Liver (tissue), 3 donors: ENCODE measurements around the gene CSTPP1.

ENCODE experiments used
- GABPA ChIP-seq, 2 donors: IDR thresholded peaks in 1 of 2; conservative IDR thresholded peaks in 1 of 2; 2 replicates each; pipeline ENCODE4 v1.6.1; 2016; ENCODE audit warnings: antibody characterized with exemption in 2 of 2, mild to moderate bottlenecking in 1 of 2, moderate library complexity in 1 of 2
- HNF4A ChIP-seq, 2 donors: conservative IDR thresholded peaks; 2 replicates each; pipeline ENCODE4 v1.6.1; 2016; ENCODE audit warnings: antibody characterized with exemption in 2 of 2, mild to moderate bottlenecking in 2 of 2
- HNF4G ChIP-seq: IDR thresholded peaks from 2 replicates; pipeline ENCODE4 v1.6.1; 2016; ENCODE audit warnings: antibody characterized with exemption
- RAD21 ChIP-seq, 2 donors: IDR thresholded peaks; 2 replicates each; pipeline ENCODE4 v1.6.1; 2016; ENCODE audit warnings: antibody characterized with exemption in 2 of 2, mild to moderate bottlenecking in 2 of 2
- SP1 ChIP-seq: IDR thresholded peaks from 2 replicates; pipeline ENCODE4 v1.6.1; 2018; ENCODE audit warnings: antibody characterized with exemption, mild to moderate bottlenecking
- TAF1 ChIP-seq: conservative IDR thresholded peaks from 2 replicates; pipeline ENCODE4 v1.6.1; 2016; ENCODE audit warnings: antibody characterized with exemption, mild to moderate bottlenecking
- YY1 ChIP-seq: IDR thresholded peaks from 2 replicates; pipeline ENCODE4 v1.6.1; 2016; ENCODE audit warnings: antibody characterized with exemption, mild to moderate bottlenecking
- TF ChIP-seq, protein P1 (sequence below): fragments of 150-350 bp; IDR thresholded peaks from 2 replicates; pipeline ENCODE4 v1.5.1; 2017; ENCODE audit warnings: improper control_type of control experiment, low read depth, low read length; ENCODE audit not compliant: missing input control
- TF ChIP-seq, protein P2 (sequence below): IDR thresholded peaks from 2 replicates; pipeline ENCODE4 v1.6.1; 2016; ENCODE audit warnings: antibody characterized with exemption
- TF ChIP-seq, protein P3 (sequence below): IDR thresholded peaks from 2 replicates; pipeline ENCODE4 v1.6.1; 2016; ENCODE audit warnings: antibody characterized with exemption
- TF ChIP-seq, protein P4 (sequence below): IDR thresholded peaks from 2 replicates; pipeline ENCODE4 v1.6.1; 2016; ENCODE audit warnings: antibody characterized with exemption, mild to moderate bottlenecking
- donor health status: healthy.
- donor health status: healthy.

DNA sequence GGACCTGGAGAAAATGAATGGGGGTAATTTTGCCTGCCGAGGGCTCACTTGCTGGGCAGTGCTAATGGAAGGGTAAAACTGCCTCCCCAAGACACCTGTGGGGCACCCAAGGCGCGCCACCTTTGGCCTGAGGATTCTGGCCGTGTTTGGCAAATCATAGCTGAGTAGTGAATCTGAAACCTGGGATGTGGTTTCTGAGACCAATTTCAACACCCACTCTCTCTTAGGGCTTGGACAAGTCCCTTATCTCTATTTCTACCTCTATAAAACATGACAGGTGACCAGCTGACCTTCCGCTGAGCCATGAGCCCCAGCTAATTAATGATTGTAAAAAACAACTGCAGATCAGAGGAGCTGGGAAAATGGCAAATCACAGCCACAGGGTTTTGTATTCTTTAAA, 251.2 kb downstream of the CSTPP1 start:
- TF ChIP-seq, protein P1, sequence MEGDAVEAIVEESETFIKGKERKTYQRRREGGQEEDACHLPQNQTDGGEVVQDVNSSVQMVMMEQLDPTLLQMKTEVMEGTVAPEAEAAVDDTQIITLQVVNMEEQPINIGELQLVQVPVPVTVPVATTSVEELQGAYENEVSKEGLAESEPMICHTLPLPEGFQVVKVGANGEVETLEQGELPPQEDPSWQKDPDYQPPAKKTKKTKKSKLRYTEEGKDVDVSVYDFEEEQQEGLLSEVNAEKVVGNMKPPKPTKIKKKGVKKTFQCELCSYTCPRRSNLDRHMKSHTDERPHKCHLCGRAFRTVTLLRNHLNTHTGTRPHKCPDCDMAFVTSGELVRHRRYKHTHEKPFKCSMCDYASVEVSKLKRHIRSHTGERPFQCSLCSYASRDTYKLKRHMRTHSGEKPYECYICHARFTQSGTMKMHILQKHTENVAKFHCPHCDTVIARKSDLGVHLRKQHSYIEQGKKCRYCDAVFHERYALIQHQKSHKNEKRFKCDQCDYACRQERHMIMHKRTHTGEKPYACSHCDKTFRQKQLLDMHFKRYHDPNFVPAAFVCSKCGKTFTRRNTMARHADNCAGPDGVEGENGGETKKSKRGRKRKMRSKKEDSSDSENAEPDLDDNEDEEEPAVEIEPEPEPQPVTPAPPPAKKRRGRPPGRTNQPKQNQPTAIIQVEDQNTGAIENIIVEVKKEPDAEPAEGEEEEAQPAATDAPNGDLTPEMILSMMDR, result no peak
- TF ChIP-seq SP1 (peak; percentile 66), HNF4G (no peak), TAF1 (no peak), HNF4A (conservative IDR thresholded peaks at IDR 0.05) (peak; percentile 24 to 32), YY1 (peak; percentile 17), GABPA (IDR thresholded peaks at IDR 0.05 in 1 of 2, conservative IDR thresholded peaks at IDR 0.05 in 1 of 2) (no peak), RAD21 (IDR thresholded peaks at IDR 0.05) (no peak)
- TF ChIP-seq, protein P2, sequence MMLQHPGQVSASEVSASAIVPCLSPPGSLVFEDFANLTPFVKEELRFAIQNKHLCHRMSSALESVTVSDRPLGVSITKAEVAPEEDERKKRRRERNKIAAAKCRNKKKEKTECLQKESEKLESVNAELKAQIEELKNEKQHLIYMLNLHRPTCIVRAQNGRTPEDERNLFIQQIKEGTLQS, result no peak
- TF ChIP-seq, protein P3, sequence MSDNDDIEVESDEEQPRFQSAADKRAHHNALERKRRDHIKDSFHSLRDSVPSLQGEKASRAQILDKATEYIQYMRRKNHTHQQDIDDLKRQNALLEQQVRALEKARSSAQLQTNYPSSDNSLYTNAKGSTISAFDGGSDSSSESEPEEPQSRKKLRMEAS, result no peak
- TF ChIP-seq, protein P4, sequence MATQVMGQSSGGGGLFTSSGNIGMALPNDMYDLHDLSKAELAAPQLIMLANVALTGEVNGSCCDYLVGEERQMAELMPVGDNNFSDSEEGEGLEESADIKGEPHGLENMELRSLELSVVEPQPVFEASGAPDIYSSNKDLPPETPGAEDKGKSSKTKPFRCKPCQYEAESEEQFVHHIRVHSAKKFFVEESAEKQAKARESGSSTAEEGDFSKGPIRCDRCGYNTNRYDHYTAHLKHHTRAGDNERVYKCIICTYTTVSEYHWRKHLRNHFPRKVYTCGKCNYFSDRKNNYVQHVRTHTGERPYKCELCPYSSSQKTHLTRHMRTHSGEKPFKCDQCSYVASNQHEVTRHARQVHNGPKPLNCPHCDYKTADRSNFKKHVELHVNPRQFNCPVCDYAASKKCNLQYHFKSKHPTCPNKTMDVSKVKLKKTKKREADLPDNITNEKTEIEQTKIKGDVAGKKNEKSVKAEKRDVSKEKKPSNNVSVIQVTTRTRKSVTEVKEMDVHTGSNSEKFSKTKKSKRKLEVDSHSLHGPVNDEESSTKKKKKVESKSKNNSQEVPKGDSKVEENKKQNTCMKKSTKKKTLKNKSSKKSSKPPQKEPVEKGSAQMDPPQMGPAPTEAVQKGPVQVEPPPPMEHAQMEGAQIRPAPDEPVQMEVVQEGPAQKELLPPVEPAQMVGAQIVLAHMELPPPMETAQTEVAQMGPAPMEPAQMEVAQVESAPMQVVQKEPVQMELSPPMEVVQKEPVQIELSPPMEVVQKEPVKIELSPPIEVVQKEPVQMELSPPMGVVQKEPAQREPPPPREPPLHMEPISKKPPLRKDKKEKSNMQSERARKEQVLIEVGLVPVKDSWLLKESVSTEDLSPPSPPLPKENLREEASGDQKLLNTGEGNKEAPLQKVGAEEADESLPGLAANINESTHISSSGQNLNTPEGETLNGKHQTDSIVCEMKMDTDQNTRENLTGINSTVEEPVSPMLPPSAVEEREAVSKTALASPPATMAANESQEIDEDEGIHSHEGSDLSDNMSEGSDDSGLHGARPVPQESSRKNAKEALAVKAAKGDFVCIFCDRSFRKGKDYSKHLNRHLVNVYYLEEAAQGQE, result no peak
